ENCODE results near the gene SERPINB5.

The SERPINB5 gene

GRCh38 chr18:63527251-63527650 lies 50.5 kb downstream of the SERPINB5 start:
- H3K27ac Mint-ChIP-seq, result no peak overlapping the region
- no peaks in the 10 kb centered on the region for H3K9me3 Mint-ChIP-seq
- no peak for ATAC-seq
- no peak for DNase-seq
- peaks cover 6% of the 10 kb centered on the region for H3K27me3 Mint-ChIP-seq
- H3K36me3 Mint-ChIP-seq (ENCODE audit: low read depth), result no peaks in the 10 kb centered on the region
- no peak overlapping the region for H3K4me3 Mint-ChIP-seq
- H3K4me1 Mint-ChIP-seq, result no peaks in the 10 kb centered on the region

GRCh38 chr18:63528863-63529492 lies 52.2 kb downstream of the SERPINB5 start:
- ATAC-seq, result no peak
- H3K27me3 Mint-ChIP-seq, result peaks cover 8% of the 10 kb centered on the region

GRCh38 chr18:63532471-63532870 lies 55.7 kb downstream of the SERPINB5 start:
- DNase-seq (no peak), ATAC-seq (no peak)
- no peaks in the 10 kb centered on the region for H3K9me3 Mint-ChIP-seq
- no peak overlapping the region for H3K4me3 Mint-ChIP-seq
- H3K36me3 Mint-ChIP-seq (ENCODE audit: low read depth), result no peaks in the 10 kb centered on the region
- H3K27ac Mint-ChIP-seq, result no peak overlapping the region
- peaks cover 8% of the 10 kb centered on the region for H3K27me3 Mint-ChIP-seq
- H3K4me1 Mint-ChIP-seq, result peaks cover 1% of the 10 kb centered on the region

More at GRCh38 chr18:63528863-63529492, 52.2 kb downstream of the SERPINB5 start:
- no peak overlapping the region for H3K4me3 Mint-ChIP-seq
- DNase-seq, result no peak
- H3K36me3 Mint-ChIP-seq (ENCODE audit: low read depth), result no peaks in the 10 kb centered on the region
- no peak overlapping the region for H3K27ac Mint-ChIP-seq
- no peaks in the 10 kb centered on the region for H3K4me1 Mint-ChIP-seq
- H3K9me3 Mint-ChIP-seq, result no peaks in the 10 kb centered on the region

DNA sequence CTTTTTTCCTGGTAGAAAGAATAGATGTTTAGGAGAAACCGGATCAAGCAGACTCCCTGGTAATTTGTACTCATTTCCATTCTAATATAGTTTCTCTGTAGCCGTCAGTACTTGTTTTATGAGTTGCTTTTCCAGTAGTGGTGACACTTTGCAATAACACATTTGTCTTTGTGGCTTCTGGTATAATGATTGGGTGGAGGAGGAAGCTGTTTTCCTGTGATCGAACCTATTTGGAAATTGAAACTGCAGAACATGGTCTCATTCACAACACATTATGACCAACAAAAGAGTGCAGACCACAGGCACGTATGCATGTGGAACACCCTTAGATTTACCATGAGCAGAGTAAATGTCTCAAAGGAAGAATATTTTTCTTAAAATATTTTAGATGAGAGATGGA lies 57.9 kb downstream of the SERPINB5 start:
- Mint-ChIP-seq H3K4me3 (no peak overlapping the region), H3K9me3 (no peaks in the 10 kb centered on the region), H3K27ac (no peak overlapping the region), H3K4me1 (peaks cover 1% of the 10 kb centered on the region), H3K36me3 (ENCODE audit: low read depth) (no peaks in the 10 kb centered on the region), H3K27me3 (peaks cover 4% of the 10 kb centered on the region)
- DNase-seq (no peak), ATAC-seq (no peak)

DNA sequence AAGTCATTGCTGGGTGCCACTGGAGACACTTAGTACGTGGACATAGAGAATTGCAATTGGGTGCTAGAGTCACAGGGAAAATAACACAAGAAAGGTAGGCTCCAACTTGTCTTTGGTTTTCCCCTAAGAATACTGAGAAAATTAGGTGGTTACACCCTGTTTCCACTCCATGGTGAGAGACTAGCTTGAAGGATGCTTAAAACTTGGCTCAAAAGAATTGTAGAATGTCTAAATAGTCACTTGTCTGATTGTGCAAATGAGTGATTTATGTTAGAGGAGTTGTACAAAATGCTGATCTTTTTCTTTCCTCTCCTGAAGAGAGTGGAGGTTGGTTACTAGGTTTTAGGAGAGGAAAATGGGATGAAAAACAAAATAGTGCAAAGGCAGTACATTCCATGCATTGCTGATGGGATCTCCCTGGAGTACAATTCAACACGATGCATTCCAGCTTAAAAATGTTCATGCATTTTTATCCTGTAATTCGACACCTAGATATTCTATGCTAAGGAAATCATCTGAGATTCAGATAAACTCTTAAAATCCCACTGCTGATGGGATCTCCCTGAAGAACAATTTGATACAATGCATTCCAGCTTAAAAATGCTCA lies 63.2 kb downstream of the SERPINB5 start:
- no peak for ATAC-seq
- Mint-ChIP-seq H3K4me3 (no peak overlapping the region), H3K27ac (no peak overlapping the region), H3K27me3 (peaks cover 9% of the 10 kb centered on the region), H3K9me3 (no peaks in the 10 kb centered on the region), H3K36me3 (ENCODE audit: low read depth) (no peaks in the 10 kb centered on the region), H3K4me1 (no peaks in the 10 kb centered on the region)
- no peak for DNase-seq

DNA sequence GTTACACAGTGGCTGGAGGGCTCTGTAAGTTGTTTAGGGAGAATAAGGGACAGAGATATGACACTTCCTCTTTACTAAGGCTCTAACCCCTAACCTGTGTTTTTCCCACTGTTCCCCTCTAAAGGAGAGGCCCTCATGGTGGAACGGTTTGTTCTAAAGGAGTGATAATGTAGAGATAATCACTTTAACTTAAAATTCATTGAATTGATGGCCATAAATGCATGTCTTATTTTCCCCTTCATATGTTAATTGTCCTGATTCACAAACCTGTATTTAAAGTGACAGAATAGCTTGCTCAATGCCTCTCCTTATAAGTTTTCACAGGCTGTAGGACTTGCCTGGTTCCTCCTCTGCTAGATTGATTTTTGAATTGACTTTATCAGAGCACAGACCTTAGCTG lies 65.3 kb downstream of the SERPINB5 start, which contains the start of gene SERPINB12:
Gene SERPINB12, plus strand, starts transcription at position 301 of the 400 bp plus-strand sequence. CDS start 13,791 bp downstream, outside the sequence.
- DNase-seq, result no peak
- H3K27me3 Mint-ChIP-seq, result peaks cover 13% of the 10 kb centered on the region
- H3K4me3 Mint-ChIP-seq, result no peak within 1 kb of the TSS
- H3K9me3 Mint-ChIP-seq, result no peaks in the 10 kb centered on the region
- H3K27ac Mint-ChIP-seq, result no peak within 1 kb of the TSS
- H3K4me1 Mint-ChIP-seq, result no peaks in the 10 kb centered on the region
- ATAC-seq, result no peak
- no peaks in the 10 kb centered on the region for H3K36me3 Mint-ChIP-seq (ENCODE audit: low read depth)

- DNase-seq (no peak), ATAC-seq (no peak)
- peaks cover 13% of the 10 kb centered on the region for H3K27me3 Mint-ChIP-seq
- H3K36me3 Mint-ChIP-seq (ENCODE audit: low read depth), result no peaks in the 10 kb centered on the region
- H3K27ac Mint-ChIP-seq, result no peak overlapping the region
- H3K4me3 Mint-ChIP-seq, result no peak overlapping the region
- no peaks in the 10 kb centered on the region for H3K4me1 Mint-ChIP-seq
- H3K9me3 Mint-ChIP-seq, result no peaks in the 10 kb centered on the region
These were observed 67.3 kb downstream of the SERPINB5 start for GRCh38 chr18:63544017-63544416.

- Mint-ChIP-seq H3K36me3 (ENCODE audit: low read depth) (no peaks in the 10 kb centered on the region), H3K27me3 (peaks cover 8% of the 10 kb centered on the region), H3K4me1 (no peaks in the 10 kb centered on the region), H3K27ac (no peak overlapping the region), H3K4me3 (no peak overlapping the region), H3K9me3 (no peaks in the 10 kb centered on the region)
- no peak for DNase-seq
- no peak for ATAC-seq
These were observed 68.2 kb downstream of the SERPINB5 start for GRCh38 chr18:63545000-63545399.

- H3K36me3 Mint-ChIP-seq (ENCODE audit: low read depth), result no peaks in the 10 kb centered on the region
- H3K27me3 Mint-ChIP-seq, result peaks cover 12% of the 10 kb centered on the region
- no peak for DNase-seq
- H3K4me3 Mint-ChIP-seq, result no peak overlapping the region
- no peaks in the 10 kb centered on the region for H3K9me3 Mint-ChIP-seq
- ATAC-seq, result no peak
- H3K27ac Mint-ChIP-seq, result no peak overlapping the region
- H3K4me1 Mint-ChIP-seq, result no peaks in the 10 kb centered on the region
These were observed 73.3 kb downstream of the SERPINB5 start for GRCh38 chr18:63550068-63550467.

DNA sequence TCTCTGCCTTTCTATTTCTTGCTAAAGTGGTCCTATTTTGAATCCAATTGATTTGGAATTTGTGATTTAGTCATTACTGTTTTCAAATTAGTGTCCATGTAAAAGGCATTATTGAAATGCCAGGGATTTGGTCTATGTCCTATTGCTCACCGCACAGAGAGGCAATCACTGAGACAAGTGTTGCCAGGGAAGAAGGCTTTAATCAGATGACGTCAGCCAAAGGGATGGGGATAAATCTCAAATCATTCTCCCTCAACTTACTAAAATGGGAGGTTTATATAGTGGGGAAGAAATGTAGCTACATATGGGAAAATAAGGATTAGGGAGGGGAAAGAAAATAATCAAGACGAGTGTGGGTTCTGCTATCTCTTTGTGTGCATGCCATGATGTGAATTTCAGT lies 75.0 kb downstream of the SERPINB5 start:
- no peaks in the 10 kb centered on the region for H3K4me1 Mint-ChIP-seq
- DNase-seq (no peak), ATAC-seq (no peak)
- H3K27me3 Mint-ChIP-seq, result peaks cover 11% of the 10 kb centered on the region
- H3K27ac Mint-ChIP-seq, result no peak overlapping the region
- no peaks in the 10 kb centered on the region for H3K9me3 Mint-ChIP-seq
- H3K4me3 Mint-ChIP-seq, result no peak overlapping the region
- H3K36me3 Mint-ChIP-seq (ENCODE audit: low read depth), result no peaks in the 10 kb centered on the region

GRCh38 chr18:63552581-63552980 lies 75.8 kb downstream of the SERPINB5 start:
- H3K4me3 Mint-ChIP-seq, result no peak overlapping the region
- H3K36me3 Mint-ChIP-seq (ENCODE audit: low read depth), result no peaks in the 10 kb centered on the region

DNA sequence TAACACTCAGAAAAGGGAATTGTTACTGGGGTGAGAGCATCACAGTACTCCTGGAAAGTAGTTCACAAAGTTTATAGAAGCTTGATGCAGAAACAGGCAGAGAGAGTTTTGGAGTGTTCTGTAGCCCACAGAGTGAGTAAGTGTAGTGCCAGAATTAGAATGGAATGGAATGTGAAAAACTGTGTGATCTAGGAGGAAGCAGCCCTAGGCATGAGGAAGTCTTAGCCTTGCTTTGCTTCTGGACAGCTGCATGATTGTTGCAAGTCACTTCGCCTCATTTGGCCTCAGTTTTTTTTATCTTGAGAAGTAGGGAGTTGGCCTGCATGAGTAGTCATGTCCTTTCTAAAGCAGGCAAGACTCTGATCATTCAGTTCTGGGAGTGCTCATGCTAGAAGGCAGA lies 76.3 kb downstream of the SERPINB5 start:
- no peaks in the 10 kb centered on the region for H3K36me3 Mint-ChIP-seq (ENCODE audit: low read depth)
- peaks cover 8% of the 10 kb centered on the region for H3K27me3 Mint-ChIP-seq
- ATAC-seq (no peak), DNase-seq (no peak)
- H3K9me3 Mint-ChIP-seq, result no peaks in the 10 kb centered on the region
- no peaks in the 10 kb centered on the region for H3K4me1 Mint-ChIP-seq
- H3K4me3 Mint-ChIP-seq, result no peak overlapping the region
- H3K27ac Mint-ChIP-seq, result no peak overlapping the region

More at GRCh38 chr18:63552581-63552980, 75.8 kb downstream of the SERPINB5 start:
- DNase-seq, result no peak
- H3K9me3 Mint-ChIP-seq, result no peaks in the 10 kb centered on the region
- no peaks in the 10 kb centered on the region for H3K4me1 Mint-ChIP-seq
- H3K27ac Mint-ChIP-seq, result no peak overlapping the region
- ATAC-seq, result no peak
- H3K27me3 Mint-ChIP-seq, result peaks cover 8% of the 10 kb centered on the region

All from activated naive CD8-positive, alpha-beta T cell treated with anti-CD3 and anti-CD28 coated beads, Interleukin-2, amount 50 U/mL, for 24 hours (primary cell).